ENCODE measurements around the gene CMTM1. TPM values are rescaled to one million over a fixed set of nuclear protein-coding genes. Genes with fewer than 3 reads are reported as not detected.
"Not testable (repeated sequence)": the region's sequence is repeated elsewhere in the genome, so short reads cannot be mapped to it uniquely, and the experiment has no call there.

Gene CMTM1
- polyA plus RNA-seq, 1 donor from 2014 or later: 1.6 TPM

DNA sequence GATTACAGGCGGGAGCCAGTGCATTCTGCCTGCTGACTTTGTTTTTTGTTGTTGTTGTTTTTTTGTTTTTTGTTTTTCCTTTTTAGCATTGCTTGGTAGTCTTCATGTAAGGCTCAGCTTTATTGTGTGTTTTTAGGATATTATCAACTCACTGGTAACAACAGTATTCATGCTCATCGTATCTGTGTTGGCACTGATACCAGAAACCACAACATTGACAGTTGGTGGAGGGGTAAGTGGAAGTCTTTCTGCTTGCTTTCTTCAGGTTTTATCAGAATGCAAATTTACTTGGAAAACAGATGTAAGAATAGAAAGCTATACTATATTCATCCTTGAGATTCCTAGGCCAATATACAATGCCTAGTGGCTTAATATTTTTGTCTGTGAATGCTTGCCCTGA, 3.3 kb upstream of the CMTM1 start:
- Histone ChIP-seq H3K4me3 (ENCODE audit: low read length) (no peak overlapping the region), H3K27ac (ENCODE audit: low read length) (no peak overlapping the region), H3K9me3 (ENCODE audit: low read length) (no peaks in the 10 kb centered on the region), H3F3A (ENCODE audit: insufficient read depth, low read length, poor library complexity, severe bottlenecking) (no peaks in the 10 kb centered on the region), H3K4me2 (ENCODE audit: low read length) (no peak overlapping the region), H3K79me2 (replicated peaks; ENCODE audit: insufficient read depth, low read length) (no peaks in the 10 kb centered on the region), H3K36me3 (ENCODE audit: insufficient read depth, low read length) (no peaks in the 10 kb centered on the region), H2AFZ (ENCODE audit: low read depth, low read length) (no peak overlapping the region), H3K27me3 (ENCODE audit: insufficient read depth, low read depth, low read length) (no peaks in the 10 kb centered on the region), H3K9me2 (ENCODE audit: insufficient read depth, low read length) (no peaks in the 10 kb centered on the region), H4K20me1 (ENCODE audit: insufficient read depth) (no peaks in the 10 kb centered on the region), H3K9ac (ENCODE audit: low read length) (no peak overlapping the region)
- no peak for TF ChIP-seq POLR2AphosphoS5 (IDR thresholded peaks at IDR 0.05)
- no peak for TF ChIP-seq EP300 (conservative IDR thresholded peaks at IDR 0.05; ENCODE audit: poor library complexity, severe bottlenecking)
- no peak for TF ChIP-seq MXI1 (conservative IDR thresholded peaks at IDR 0.05; ENCODE audit: poor library complexity, severe bottlenecking)
- no peak for TF ChIP-seq RAD21 (conservative IDR thresholded peaks at IDR 0.05)
- TF ChIP-seq, protein P1, sequence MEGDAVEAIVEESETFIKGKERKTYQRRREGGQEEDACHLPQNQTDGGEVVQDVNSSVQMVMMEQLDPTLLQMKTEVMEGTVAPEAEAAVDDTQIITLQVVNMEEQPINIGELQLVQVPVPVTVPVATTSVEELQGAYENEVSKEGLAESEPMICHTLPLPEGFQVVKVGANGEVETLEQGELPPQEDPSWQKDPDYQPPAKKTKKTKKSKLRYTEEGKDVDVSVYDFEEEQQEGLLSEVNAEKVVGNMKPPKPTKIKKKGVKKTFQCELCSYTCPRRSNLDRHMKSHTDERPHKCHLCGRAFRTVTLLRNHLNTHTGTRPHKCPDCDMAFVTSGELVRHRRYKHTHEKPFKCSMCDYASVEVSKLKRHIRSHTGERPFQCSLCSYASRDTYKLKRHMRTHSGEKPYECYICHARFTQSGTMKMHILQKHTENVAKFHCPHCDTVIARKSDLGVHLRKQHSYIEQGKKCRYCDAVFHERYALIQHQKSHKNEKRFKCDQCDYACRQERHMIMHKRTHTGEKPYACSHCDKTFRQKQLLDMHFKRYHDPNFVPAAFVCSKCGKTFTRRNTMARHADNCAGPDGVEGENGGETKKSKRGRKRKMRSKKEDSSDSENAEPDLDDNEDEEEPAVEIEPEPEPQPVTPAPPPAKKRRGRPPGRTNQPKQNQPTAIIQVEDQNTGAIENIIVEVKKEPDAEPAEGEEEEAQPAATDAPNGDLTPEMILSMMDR (IDR thresholded peaks at IDR 0.05; ENCODE audit: poor library complexity, severe bottlenecking): no peak
- no peak for TF ChIP-seq TAF1 (IDR thresholded peaks at IDR 0.05; ENCODE audit: low read depth)
- no peak for TF ChIP-seq SMC3 (conservative IDR thresholded peaks at IDR 0.05; ENCODE audit: poor library complexity)
- no peak for TF ChIP-seq EZH2 (IDR thresholded peaks at IDR 0.05; ENCODE audit: borderline replicate concordance, insufficient read depth, low read length, poor library complexity, severe bottlenecking)
- TF ChIP-seq, protein P2, sequence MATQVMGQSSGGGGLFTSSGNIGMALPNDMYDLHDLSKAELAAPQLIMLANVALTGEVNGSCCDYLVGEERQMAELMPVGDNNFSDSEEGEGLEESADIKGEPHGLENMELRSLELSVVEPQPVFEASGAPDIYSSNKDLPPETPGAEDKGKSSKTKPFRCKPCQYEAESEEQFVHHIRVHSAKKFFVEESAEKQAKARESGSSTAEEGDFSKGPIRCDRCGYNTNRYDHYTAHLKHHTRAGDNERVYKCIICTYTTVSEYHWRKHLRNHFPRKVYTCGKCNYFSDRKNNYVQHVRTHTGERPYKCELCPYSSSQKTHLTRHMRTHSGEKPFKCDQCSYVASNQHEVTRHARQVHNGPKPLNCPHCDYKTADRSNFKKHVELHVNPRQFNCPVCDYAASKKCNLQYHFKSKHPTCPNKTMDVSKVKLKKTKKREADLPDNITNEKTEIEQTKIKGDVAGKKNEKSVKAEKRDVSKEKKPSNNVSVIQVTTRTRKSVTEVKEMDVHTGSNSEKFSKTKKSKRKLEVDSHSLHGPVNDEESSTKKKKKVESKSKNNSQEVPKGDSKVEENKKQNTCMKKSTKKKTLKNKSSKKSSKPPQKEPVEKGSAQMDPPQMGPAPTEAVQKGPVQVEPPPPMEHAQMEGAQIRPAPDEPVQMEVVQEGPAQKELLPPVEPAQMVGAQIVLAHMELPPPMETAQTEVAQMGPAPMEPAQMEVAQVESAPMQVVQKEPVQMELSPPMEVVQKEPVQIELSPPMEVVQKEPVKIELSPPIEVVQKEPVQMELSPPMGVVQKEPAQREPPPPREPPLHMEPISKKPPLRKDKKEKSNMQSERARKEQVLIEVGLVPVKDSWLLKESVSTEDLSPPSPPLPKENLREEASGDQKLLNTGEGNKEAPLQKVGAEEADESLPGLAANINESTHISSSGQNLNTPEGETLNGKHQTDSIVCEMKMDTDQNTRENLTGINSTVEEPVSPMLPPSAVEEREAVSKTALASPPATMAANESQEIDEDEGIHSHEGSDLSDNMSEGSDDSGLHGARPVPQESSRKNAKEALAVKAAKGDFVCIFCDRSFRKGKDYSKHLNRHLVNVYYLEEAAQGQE (IDR thresholded peaks at IDR 0.05; ENCODE audit: borderline replicate concordance): no peak

DNA sequence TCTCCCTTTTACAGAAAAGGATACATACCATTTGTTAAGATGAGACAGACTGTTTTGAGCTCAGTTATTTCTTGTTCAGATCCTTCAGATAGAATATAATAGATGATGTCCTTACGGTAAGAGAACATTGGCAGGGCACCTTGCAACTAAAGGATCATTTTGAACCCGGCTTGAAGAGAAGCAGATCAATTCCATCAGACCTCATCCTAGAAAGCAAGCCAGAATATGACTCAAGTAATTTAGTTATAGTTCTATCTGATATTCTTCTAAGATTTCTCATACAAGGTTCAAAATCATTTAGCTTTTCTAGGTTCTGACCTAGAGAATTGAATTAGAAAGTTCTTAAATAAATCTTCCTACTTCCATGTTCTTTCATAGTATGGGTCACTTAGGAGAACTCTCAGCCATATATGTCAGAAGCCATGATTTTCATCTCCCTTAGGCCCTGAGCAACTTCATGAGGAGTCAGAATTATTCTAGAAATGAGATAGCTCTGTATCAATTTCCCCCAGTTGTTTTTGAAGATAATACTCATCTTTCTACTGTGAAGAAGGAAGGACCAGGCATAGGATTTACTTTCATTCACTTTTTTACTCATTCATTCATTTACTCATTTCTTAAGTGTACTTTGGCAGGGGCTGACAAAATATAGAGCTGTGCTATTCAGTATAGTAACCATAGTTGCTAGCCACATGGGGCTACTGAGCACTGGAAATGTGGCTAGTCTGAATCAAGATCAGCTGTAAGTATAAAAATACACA, 2.5 kb upstream of the CMTM1 start:
- H3K36me3 ChIP-seq (ENCODE audit: insufficient read depth, low read length): no peaks in the 10 kb centered on the region
- no peak overlapping the region for H3K27ac ChIP-seq (ENCODE audit: low read length)
- no peaks in the 10 kb centered on the region for H3K9me3 ChIP-seq (ENCODE audit: low read length)
- H4K20me1 ChIP-seq (ENCODE audit: insufficient read depth): no peaks in the 10 kb centered on the region
- H3K9me2 ChIP-seq (ENCODE audit: insufficient read depth, low read length): no peaks in the 10 kb centered on the region
- no peaks in the 10 kb centered on the region for H3K27me3 ChIP-seq (ENCODE audit: insufficient read depth, low read depth, low read length)
- H3K9ac ChIP-seq (ENCODE audit: low read length): no peak overlapping the region
- no peak overlapping the region for H3K4me2 ChIP-seq (ENCODE audit: low read length)
- no peak overlapping the region for H3K4me3 ChIP-seq (ENCODE audit: low read length)
- H3K79me2 ChIP-seq (replicated peaks; ENCODE audit: insufficient read depth, low read length): no peaks in the 10 kb centered on the region
- TF ChIP-seq POLR2AphosphoS5 (IDR thresholded peaks at IDR 0.05): no peak
- no peak for TF ChIP-seq EZH2 (IDR thresholded peaks at IDR 0.05; ENCODE audit: borderline replicate concordance, insufficient read depth, low read length, poor library complexity, severe bottlenecking)
- TF ChIP-seq EP300 (conservative IDR thresholded peaks at IDR 0.05; ENCODE audit: poor library complexity, severe bottlenecking): no peak
- TF ChIP-seq, protein P1 (IDR thresholded peaks at IDR 0.05; ENCODE audit: poor library complexity, severe bottlenecking): no peak
- no peak for TF ChIP-seq SMC3 (conservative IDR thresholded peaks at IDR 0.05; ENCODE audit: poor library complexity)
- TF ChIP-seq MXI1 (conservative IDR thresholded peaks at IDR 0.05; ENCODE audit: poor library complexity, severe bottlenecking): no peak
- no peak for TF ChIP-seq TAF1 (IDR thresholded peaks at IDR 0.05; ENCODE audit: low read depth)
- no peaks in the 10 kb centered on the region for H3F3A ChIP-seq (ENCODE audit: insufficient read depth, low read length, poor library complexity, severe bottlenecking)
- H2AFZ ChIP-seq (ENCODE audit: low read depth, low read length): no peak overlapping the region

DNA sequence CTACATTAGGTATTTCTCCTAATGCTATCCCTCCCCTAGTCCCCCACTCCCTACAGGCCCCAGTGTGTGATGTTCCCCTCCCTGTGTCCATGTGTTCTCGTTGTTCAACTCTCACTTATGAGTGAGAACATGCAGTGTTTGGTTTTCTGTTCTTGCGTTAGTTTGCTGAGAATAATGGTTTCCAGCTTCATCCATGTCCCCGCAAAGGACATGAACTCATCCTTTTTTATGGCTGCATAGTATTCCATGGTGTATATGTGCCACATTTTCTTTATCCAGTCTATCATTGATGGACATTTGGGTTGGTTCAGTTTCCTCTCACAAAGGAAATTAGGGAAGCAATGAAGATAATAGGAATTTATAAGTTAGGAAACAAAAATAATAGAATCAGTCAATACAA, 1.0 kb downstream of the CMTM1 start:
- not testable (repeated sequence) for H3K9me3 ChIP-seq (ENCODE audit: low read length); H4K20me1 ChIP-seq (ENCODE audit: insufficient read depth); H3K9me2 ChIP-seq (ENCODE audit: insufficient read depth, low read length); H3K4me2 ChIP-seq (ENCODE audit: low read length); H3K36me3 ChIP-seq (ENCODE audit: insufficient read depth, low read length); H3K27ac ChIP-seq (ENCODE audit: low read length); H3K79me2 ChIP-seq (replicated peaks; ENCODE audit: insufficient read depth, low read length); H2AFZ ChIP-seq (ENCODE audit: low read depth, low read length); H3K27me3 ChIP-seq (ENCODE audit: insufficient read depth, low read depth, low read length); H3K4me3 ChIP-seq (ENCODE audit: low read length); H3F3A ChIP-seq (ENCODE audit: insufficient read depth, low read length, poor library complexity, severe bottlenecking); H3K9ac ChIP-seq (ENCODE audit: low read length)
